Cardiac muscle cell (in vitro differentiated cells and primary cell): ENCODE results near the gene UPK1B. TPM values are rescaled to one million over a fixed set of nuclear protein-coding genes. Genes with fewer than 3 reads are reported as not detected.
"Not testable (repeated sequence)": the region's sequence is repeated elsewhere in the genome, so short reads cannot be mapped to it uniquely, and the experiment has no call there.

ENCODE experiments used
- DNase-seq, 2 donors: peaks; one replicate each; pipeline versions ENCODE4 v3.0.0 to v3.0.0-alpha.2; 2010 to 2017; ENCODE audit warnings: low read depth in 1 of 2, low spot score in 1 of 2
- H3K27ac ChIP-seq: fragments of 200-600 bp; sonication (generic); 2 replicates; pipeline ENCODE4 v1.5.1; 2016
- H3K27me3 ChIP-seq: fragments of 200-600 bp; sonication (generic); 2 replicates; pipeline ENCODE4 v1.6.0; 2016; ENCODE audit warnings: control low read depth
- H3K36me3 ChIP-seq: fragments of 200-600 bp; sonication (generic); 2 replicates; pipeline ENCODE4 v1.5.1; 2016; ENCODE audit warnings: control low read depth
- H3K4me1 ChIP-seq: fragments of 200-600 bp; sonication (generic); 2 replicates; pipeline ENCODE4 v1.8.1; 2017; ENCODE audit warnings: low read depth, mild to moderate bottlenecking, mixed run types
- H3K4me3 ChIP-seq: fragments of 200-600 bp; sonication (generic); 2 replicates; pipeline ENCODE4 v1.5.1; 2016; ENCODE audit warnings: mild to moderate bottlenecking
- H3K9me3 ChIP-seq: fragments of 200-600 bp; sonication (generic); 2 replicates; pipeline ENCODE4 v1.5.1; 2017; ENCODE audit warnings: low read depth, mild to moderate bottlenecking, control low read depth
- CTCF ChIP-seq: IDR thresholded peaks from 2 replicates; pipeline ENCODE4 v1.5.1; 2012; ENCODE audit warnings: low read depth, mild to moderate bottlenecking, low read length
- polyA plus RNA-seq: library from polyadenylated mRNA; unstranded; fragments of >200 nt; fragmentation: Nextera tagmentation; extraction: Ambion mirVana; gene quantifications from 2 replicates; pipeline ENCODE4 v1.2.1, GENCODE V29; 2016
- total RNA-seq: library from RNA; depleted of rRNA; stranded (reverse); fragments of >200 nt; gene quantifications from 2 replicates; pipeline ENCODE4 v1.2.3, GENCODE V29; 2016

Gene UPK1B
- total RNA-seq = 1.0 TPM in 1 of 2 replicates, not detected in the other
- 0.70 TPM in 1 of 2 replicates, not detected in the other for polyA plus RNA-seq

GRCh38 chr3:119173325-119173724 lies at the start of gene UPK1B:
Gene UPK1B, plus strand, starts transcription at chr3:119173598. Its CDS starts 13,144 bp downstream, at chr3:119186742.
- Histone ChIP-seq H3K4me1 (no peaks in the 10 kb centered on the region), H3K27me3 (no peaks in the 10 kb centered on the region), H3K9me3 (no peaks in the 10 kb centered on the region), H3K36me3 (no peaks in the 10 kb centered on the region), H3K27ac (no peak within 1 kb of the TSS), H3K4me3 (no peak within 1 kb of the TSS)
- peak in 1 of 2 donors; percentile 23 for DNase-seq
- TF ChIP-seq CTCF = no peak

GRCh38 chr3:119125342-119125741 lies 48.1 kb upstream of the UPK1B start:
- Histone ChIP-seq H3K27me3 (no peaks in the 10 kb centered on the region), H3K9me3 (no peaks in the 10 kb centered on the region), H3K4me1 (no peaks in the 10 kb centered on the region), H3K36me3 (no peaks in the 10 kb centered on the region), H3K27ac (no peak overlapping the region), H3K4me3 (no peak overlapping the region)
- TF ChIP-seq CTCF = no peak
- no peak for DNase-seq

- Histone ChIP-seq H3K4me3 (no peak overlapping the region), H3K9me3 (no peaks in the 10 kb centered on the region), H3K27me3 (no peaks in the 10 kb centered on the region), H3K27ac (no peak overlapping the region), H3K4me1 (no peaks in the 10 kb centered on the region), H3K36me3 (no peaks in the 10 kb centered on the region)
- no peak for TF ChIP-seq CTCF
- no peak for DNase-seq
Observed at GRCh38 chr3:119125742-119126504, 47.5 kb upstream of the UPK1B start.

- H3K27me3 ChIP-seq, H3K9me3 ChIP-seq, H3K4me1 ChIP-seq, H3K36me3 ChIP-seq, H3K4me3 ChIP-seq, DNase-seq, H3K27ac ChIP-seq: not testable (repeated sequence)
Observed at GRCh38 chr3:119130291-119130690, 43.1 kb upstream of the UPK1B start.

GRCh38 chr3:119132291-119132690 lies 41.1 kb upstream of the UPK1B start:
- H3K9me3 ChIP-seq, H3K36me3 ChIP-seq: not testable (repeated sequence)

GRCh38 chr3:119139360-119139759 lies 34.0 kb upstream of the UPK1B start:
- not testable (repeated sequence) for H3K4me1 ChIP-seq, DNase-seq, H3K4me3 ChIP-seq, H3K36me3 ChIP-seq, H3K9me3 ChIP-seq, H3K27ac ChIP-seq, H3K27me3 ChIP-seq

More at GRCh38 chr3:119132291-119132690, 41.1 kb upstream of the UPK1B start:
- not testable (repeated sequence) for H3K4me3 ChIP-seq, H3K27ac ChIP-seq, DNase-seq, H3K27me3 ChIP-seq, H3K4me1 ChIP-seq

GRCh38 chr3:119140466-119140865 lies 32.9 kb upstream of the UPK1B start:
- Histone ChIP-seq H3K27me3 (no peaks in the 10 kb centered on the region), H3K36me3 (no peaks in the 10 kb centered on the region), H3K27ac (no peak overlapping the region), H3K9me3 (no peaks in the 10 kb centered on the region), H3K4me3 (no peak overlapping the region), H3K4me1 (peaks cover 3% of the 10 kb centered on the region)
- TF ChIP-seq CTCF = no peak
- no peak for DNase-seq
